ENCODE results near the gene MRPL36. TPM values are rescaled to one million over a fixed set of nuclear protein-coding genes. Genes with fewer than 3 reads are reported as not detected.
A peak's percentile ranks its signal among the peaks of the same experiment; 100 is the strongest.

MRPL36 gene
- total RNA-seq, 4 donors from 2014 or later, result 13.7 to 62.5 (median 41.2) TPM

GRCh38 chr5:1768283-1769000 lies 31.2 kb downstream of the MRPL36 start:
- WGBS, result 89% methylated on average over 15 of the region's 35 CpGs
- Histone ChIP-seq H3K27me3 (peaks cover 10% of the 10 kb centered on the region), H3K4me3 (no peak overlapping the region), H3K4me1 (no peaks in the 10 kb centered on the region), H3K27ac (no peak overlapping the region), H3K9me3 (no peaks in the 10 kb centered on the region), H3K36me3 (no peaks in the 10 kb centered on the region)
- DNase-seq (ENCODE audit: low spot score in 2 of 2), result peak in 1 of 2 donors; percentile 58
- no peak for TF ChIP-seq POLR2AphosphoS5 (IDR thresholded peaks at IDR 0.05)

GRCh38 chr5:1767524-1768282 lies 31.9 kb downstream of the MRPL36 start:
- no peaks in the 10 kb centered on the region for H3K36me3 ChIP-seq
- H3K27me3 ChIP-seq, result peaks cover 10% of the 10 kb centered on the region
- WGBS, result 89% methylated on average over 14 of the region's 16 CpGs
- H3K27ac ChIP-seq, result no peak overlapping the region
- H3K9me3 ChIP-seq, result no peaks in the 10 kb centered on the region
- no peaks in the 10 kb centered on the region for H3K4me1 ChIP-seq
- H3K4me3 ChIP-seq, result no peak overlapping the region
- TF ChIP-seq EP300 (IDR thresholded peaks at IDR 0.05) (no peak), CTCF (IDR thresholded peaks at IDR 0.05) (no peak), POLR2A (IDR thresholded peaks at IDR 0.05) (no peak), POLR2AphosphoS5 (IDR thresholded peaks at IDR 0.05) (no peak)
- no peak for DNase-seq (ENCODE audit: low spot score in 2 of 2)

- WGBS, result 96% methylated on average over 3 of the region's 3 CpGs
- TF ChIP-seq POLR2A (IDR thresholded peaks at IDR 0.05) (no peak), EP300 (IDR thresholded peaks at IDR 0.05) (no peak), POLR2AphosphoS5 (IDR thresholded peaks at IDR 0.05) (no peak), CTCF (IDR thresholded peaks at IDR 0.05) (no peak)
- Histone ChIP-seq H3K4me3 (no peak overlapping the region), H3K27me3 (peaks cover 10% of the 10 kb centered on the region), H3K27ac (no peak overlapping the region), H3K36me3 (no peaks in the 10 kb centered on the region), H3K4me1 (no peaks in the 10 kb centered on the region), H3K9me3 (no peaks in the 10 kb centered on the region)
- DNase-seq (ENCODE audit: low spot score in 2 of 2), result peak in 1 of 2 donors; percentile 14
These were observed 33.8 kb downstream of the MRPL36 start for GRCh38 chr5:1765880-1766235.

- 76% methylated on average over 5 of the region's 15 CpGs for WGBS
- peaks cover 10% of the 10 kb centered on the region for H3K27me3 ChIP-seq
- no peak for TF ChIP-seq EP300 (IDR thresholded peaks at IDR 0.05)
- no peak for TF ChIP-seq CTCF (IDR thresholded peaks at IDR 0.05)
- TF ChIP-seq POLR2AphosphoS5 (IDR thresholded peaks at IDR 0.05), result no peak
- TF ChIP-seq POLR2A (IDR thresholded peaks at IDR 0.05), result no peak
- no peaks in the 10 kb centered on the region for H3K36me3 ChIP-seq
- no peak overlapping the region for H3K4me3 ChIP-seq
- peak; percentile 41 to 47 for DNase-seq (ENCODE audit: low spot score in 2 of 2)
- no peaks in the 10 kb centered on the region for H3K4me1 ChIP-seq
- no peaks in the 10 kb centered on the region for H3K9me3 ChIP-seq
- H3K27ac ChIP-seq, result no peak overlapping the region
These were observed 34.3 kb downstream of the MRPL36 start for GRCh38 chr5:1765141-1765879.

- no peaks in the 10 kb centered on the region for H3K9me3 ChIP-seq
- WGBS, result 77% methylated on average over 11 of the region's 11 CpGs
- no peaks in the 10 kb centered on the region for H3K4me1 ChIP-seq
- H3K27me3 ChIP-seq, result peaks cover 10% of the 10 kb centered on the region
- DNase-seq (ENCODE audit: low spot score in 2 of 2), result peak in 1 of 2 donors; percentile 33
- no peak overlapping the region for H3K4me3 ChIP-seq
- no peak for TF ChIP-seq POLR2AphosphoS5 (IDR thresholded peaks at IDR 0.05)
- no peak for TF ChIP-seq CTCF (IDR thresholded peaks at IDR 0.05)
- TF ChIP-seq POLR2A (IDR thresholded peaks at IDR 0.05), result no peak
- no peak for TF ChIP-seq EP300 (IDR thresholded peaks at IDR 0.05)
- H3K27ac ChIP-seq, result no peak overlapping the region
- no peaks in the 10 kb centered on the region for H3K36me3 ChIP-seq
These were observed 35.1 kb downstream of the MRPL36 start for GRCh38 chr5:1764606-1764960.
